Measurements from ENCODE around the gene PPP2R2D. TPM values are rescaled to one million over a fixed set of nuclear protein-coding genes. Genes with fewer than 3 reads are reported as not detected.
"Not testable (repeated sequence)": the region's sequence is repeated elsewhere in the genome, so short reads cannot be mapped to it uniquely, and the experiment has no call there.

The PPP2R2D gene
- total RNA-seq, 1 experiment from 2014 or later: 33.2 TPM

DNA sequence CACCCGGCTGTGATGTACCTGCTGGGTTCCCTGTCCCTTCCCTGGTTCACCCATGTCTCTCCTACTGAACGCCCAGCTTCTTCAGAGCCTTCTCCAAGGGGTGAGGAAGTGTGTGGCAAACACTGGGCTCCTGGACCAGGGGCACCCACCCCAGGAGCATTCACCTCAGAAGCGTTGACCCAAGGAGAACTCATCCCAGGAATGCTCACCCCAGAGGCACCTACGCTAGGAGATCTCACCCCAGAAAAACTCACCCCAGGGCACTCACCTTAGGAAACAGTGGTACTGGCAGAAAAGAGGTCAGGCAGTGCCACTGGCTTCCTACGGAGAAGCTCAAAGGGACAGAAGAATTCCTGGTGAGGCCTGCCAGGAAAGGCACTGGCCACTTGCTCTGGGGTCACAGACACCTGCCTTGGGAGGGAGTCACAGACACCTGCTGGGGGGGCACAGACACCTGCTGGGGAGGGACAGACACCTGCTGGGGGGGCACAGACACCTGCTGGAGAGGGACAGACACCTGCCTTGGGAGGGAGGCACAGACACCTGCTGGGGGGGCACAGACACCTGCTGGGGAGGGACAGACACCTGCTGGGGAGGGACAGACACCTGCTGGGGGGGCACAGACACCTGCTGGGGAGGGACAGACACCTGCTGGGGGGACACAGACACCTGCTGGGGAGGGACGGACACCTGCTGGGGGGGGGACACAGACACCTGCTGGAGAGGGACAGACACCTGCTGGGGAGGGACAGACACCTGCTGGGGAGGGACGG, 17.0 kb upstream of the PPP2R2D start:
- H3K27me3 Mint-ChIP-seq (ENCODE audit: low read depth); ATAC-seq; DNase-seq (ENCODE audit: low spot score); POLR2A ChIA-PET; H3K4me1 Mint-ChIP-seq; H3K36me3 Mint-ChIP-seq; H3K4me3 Mint-ChIP-seq; H3K27ac Mint-ChIP-seq: not testable (repeated sequence)
- H3K9me3 Mint-ChIP-seq: peaks cover 15% of the 10 kb centered on the region
- CTCF ChIA-PET: interaction anchor here (0.7 kb wide), 1 partner anchor 27 kb away, joined by 5 read pairs; no protein-coding TSS in a partner anchor
- peak; percentile 32; the same call in 1 of the 2 replicates for TF ChIP-seq ZNF423 (CRISPR knock-in tag; IDR thresholded peaks at IDR 0.05)

DNA sequence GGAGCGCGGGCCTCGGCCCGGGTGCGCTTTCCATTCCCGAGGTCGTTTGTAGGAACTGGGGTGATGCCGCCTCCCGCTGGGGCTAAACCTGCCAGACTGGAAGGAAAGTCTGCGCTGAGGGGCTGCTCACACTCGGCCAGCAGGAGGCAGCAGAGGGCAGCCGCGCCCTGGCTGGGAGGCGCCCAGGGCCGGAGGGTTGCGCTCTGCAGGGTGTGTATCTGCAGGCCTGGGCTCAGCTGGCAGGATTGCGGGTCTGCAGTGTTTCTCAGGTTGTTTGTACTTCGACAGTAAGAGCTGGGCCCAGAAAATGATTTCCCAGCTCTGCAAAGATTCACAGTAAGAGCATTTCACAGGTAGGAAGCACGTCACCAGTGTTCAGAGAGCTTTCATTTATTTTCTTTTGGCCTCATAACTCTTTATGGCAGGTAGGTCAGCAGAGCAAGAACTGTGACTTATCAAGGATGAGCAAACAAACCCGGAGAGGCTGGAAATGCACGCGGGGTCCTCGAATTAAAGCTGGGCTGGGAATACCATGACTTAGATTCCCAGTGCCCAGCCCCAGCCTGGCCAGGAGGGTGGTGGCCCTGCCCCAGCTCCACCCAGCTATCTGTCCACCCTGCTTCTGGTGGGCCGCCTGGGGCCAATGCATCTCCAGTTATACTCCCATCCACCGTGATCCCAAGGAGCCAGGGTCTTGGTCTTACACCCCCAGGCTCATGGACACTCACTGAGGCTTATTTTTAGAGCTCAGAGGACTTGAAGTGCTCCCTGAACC, 15.2 kb upstream of the PPP2R2D start:
- peak; percentile 99 for ATAC-seq
- ChIA-PET POLR2A (interaction anchor here (0.7 kb wide), 1 partner anchor 16 kb away, joined by 4 read pairs; the partner anchor contains the start of gene PPP2R2D), CTCF (interaction anchor here (0.6 to 2.1 kb wide), 20 partner anchors 10 to 297 kb away, joined by 3 to 22 read pairs (median 4); partner anchors contain the start of gene JAKMIP3)
- Mint-ChIP-seq H3K4me3 (no peak overlapping the region), H3K4me1 (peaks cover 7% of the 10 kb centered on the region), H3K27ac (no peak overlapping the region), H3K36me3 (no peaks in the 10 kb centered on the region), H3K9me3 (peaks cover 8% of the 10 kb centered on the region), H3K27me3 (ENCODE audit: low read depth) (no peaks in the 10 kb centered on the region)
- TF ChIP-seq, protein P1, sequence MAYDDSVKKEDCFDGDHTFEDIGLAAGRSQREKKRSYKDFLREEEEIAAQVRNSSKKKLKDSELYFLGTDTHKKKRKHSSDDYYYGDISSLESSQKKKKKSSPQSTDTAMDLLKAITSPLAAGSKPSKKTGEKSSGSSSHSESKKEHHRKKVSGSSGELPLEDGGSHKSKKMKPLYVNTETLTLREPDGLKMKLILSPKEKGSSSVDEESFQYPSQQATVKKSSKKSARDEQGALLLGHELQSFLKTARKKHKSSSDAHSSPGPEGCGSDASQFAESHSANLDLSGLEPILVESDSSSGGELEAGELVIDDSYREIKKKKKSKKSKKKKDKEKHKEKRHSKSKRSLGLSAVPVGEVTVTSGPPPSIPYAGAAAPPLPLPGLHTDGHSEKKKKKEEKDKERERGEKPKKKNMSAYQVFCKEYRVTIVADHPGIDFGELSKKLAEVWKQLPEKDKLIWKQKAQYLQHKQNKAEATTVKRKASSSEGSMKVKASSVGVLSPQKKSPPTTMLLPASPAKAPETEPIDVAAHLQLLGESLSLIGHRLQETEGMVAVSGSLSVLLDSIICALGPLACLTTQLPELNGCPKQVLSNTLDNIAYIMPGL (CRISPR knock-in tag; IDR thresholded peaks at IDR 0.05): peak; percentile 56; the same call in 1 of the 2 replicates
- no peak for TF ChIP-seq IRF2 (CRISPR knock-in tag; IDR thresholded peaks at IDR 0.05; ENCODE audit: borderline replicate concordance, low read depth)
- TF ChIP-seq, protein P2, sequence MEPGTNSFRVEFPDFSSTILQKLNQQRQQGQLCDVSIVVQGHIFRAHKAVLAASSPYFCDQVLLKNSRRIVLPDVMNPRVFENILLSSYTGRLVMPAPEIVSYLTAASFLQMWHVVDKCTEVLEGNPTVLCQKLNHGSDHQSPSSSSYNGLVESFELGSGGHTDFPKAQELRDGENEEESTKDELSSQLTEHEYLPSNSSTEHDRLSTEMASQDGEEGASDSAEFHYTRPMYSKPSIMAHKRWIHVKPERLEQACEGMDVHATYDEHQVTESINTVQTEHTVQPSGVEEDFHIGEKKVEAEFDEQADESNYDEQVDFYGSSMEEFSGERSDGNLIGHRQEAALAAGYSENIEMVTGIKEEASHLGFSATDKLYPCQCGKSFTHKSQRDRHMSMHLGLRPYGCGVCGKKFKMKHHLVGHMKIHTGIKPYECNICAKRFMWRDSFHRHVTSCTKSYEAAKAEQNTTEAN (CRISPR knock-in tag; IDR thresholded peaks at IDR 0.05): 0 out of 2 replicates have a peak, but pooled peaks have one; percentile 44
- TF ChIP-seq ZNF423 (CRISPR knock-in tag; IDR thresholded peaks at IDR 0.05): peak; percentile 34; the same call in 1 of the 2 replicates
- TF ChIP-seq, protein P3, sequence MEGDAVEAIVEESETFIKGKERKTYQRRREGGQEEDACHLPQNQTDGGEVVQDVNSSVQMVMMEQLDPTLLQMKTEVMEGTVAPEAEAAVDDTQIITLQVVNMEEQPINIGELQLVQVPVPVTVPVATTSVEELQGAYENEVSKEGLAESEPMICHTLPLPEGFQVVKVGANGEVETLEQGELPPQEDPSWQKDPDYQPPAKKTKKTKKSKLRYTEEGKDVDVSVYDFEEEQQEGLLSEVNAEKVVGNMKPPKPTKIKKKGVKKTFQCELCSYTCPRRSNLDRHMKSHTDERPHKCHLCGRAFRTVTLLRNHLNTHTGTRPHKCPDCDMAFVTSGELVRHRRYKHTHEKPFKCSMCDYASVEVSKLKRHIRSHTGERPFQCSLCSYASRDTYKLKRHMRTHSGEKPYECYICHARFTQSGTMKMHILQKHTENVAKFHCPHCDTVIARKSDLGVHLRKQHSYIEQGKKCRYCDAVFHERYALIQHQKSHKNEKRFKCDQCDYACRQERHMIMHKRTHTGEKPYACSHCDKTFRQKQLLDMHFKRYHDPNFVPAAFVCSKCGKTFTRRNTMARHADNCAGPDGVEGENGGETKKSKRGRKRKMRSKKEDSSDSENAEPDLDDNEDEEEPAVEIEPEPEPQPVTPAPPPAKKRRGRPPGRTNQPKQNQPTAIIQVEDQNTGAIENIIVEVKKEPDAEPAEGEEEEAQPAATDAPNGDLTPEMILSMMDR (IDR thresholded peaks at IDR 0.05): peak; percentile 78
- no peak for TF ChIP-seq FOXP1 (CRISPR knock-in tag; IDR thresholded peaks at IDR 0.05; ENCODE audit: borderline replicate concordance)
- 0 out of 2 replicates have a peak, but pooled peaks have one; percentile 20 for TF ChIP-seq SP1 (CRISPR knock-in tag; conservative IDR thresholded peaks at IDR 0.05)
- peak; percentile 88 for DNase-seq (ENCODE audit: low spot score)

DNA sequence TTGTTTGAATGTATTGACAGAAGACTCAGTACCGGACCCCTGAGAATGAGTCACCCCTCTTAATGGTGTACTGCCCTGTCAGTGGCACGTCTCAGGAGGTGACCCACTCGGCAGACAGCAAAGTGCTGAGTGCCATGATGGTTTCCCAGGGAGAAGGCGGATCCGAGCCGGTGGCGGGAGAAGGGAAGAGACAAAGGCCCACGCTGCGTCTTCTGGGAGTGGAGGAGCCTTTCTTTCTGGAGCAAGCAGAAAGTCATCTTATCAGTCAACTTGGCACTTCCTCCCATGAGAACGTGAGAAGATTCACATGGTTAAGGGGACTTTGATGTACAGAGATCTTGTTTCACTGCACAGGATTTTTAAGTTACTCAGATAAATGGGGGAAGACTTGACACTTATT, 14.6 kb upstream of the PPP2R2D start:
- Mint-ChIP-seq H3K4me3 (no peak overlapping the region), H3K36me3 (no peaks in the 10 kb centered on the region), H3K27me3 (ENCODE audit: low read depth) (no peaks in the 10 kb centered on the region), H3K27ac (no peak overlapping the region), H3K4me1 (peaks cover 7% of the 10 kb centered on the region), H3K9me3 (peaks cover 8% of the 10 kb centered on the region)
- ChIA-PET CTCF (interaction anchor here (0.7 to 2.1 kb wide), 13 partner anchors 10 to 298 kb away, joined by 3 to 22 read pairs (median 4); no protein-coding TSS in a partner anchor), POLR2A (no interaction called here)
- no peak for DNase-seq (ENCODE audit: low spot score)
- ATAC-seq: no peak
- no peak for TF ChIP-seq SMAD4 (CRISPR knock-in tag; IDR thresholded peaks at IDR 0.05)
- TF ChIP-seq, protein P4, sequence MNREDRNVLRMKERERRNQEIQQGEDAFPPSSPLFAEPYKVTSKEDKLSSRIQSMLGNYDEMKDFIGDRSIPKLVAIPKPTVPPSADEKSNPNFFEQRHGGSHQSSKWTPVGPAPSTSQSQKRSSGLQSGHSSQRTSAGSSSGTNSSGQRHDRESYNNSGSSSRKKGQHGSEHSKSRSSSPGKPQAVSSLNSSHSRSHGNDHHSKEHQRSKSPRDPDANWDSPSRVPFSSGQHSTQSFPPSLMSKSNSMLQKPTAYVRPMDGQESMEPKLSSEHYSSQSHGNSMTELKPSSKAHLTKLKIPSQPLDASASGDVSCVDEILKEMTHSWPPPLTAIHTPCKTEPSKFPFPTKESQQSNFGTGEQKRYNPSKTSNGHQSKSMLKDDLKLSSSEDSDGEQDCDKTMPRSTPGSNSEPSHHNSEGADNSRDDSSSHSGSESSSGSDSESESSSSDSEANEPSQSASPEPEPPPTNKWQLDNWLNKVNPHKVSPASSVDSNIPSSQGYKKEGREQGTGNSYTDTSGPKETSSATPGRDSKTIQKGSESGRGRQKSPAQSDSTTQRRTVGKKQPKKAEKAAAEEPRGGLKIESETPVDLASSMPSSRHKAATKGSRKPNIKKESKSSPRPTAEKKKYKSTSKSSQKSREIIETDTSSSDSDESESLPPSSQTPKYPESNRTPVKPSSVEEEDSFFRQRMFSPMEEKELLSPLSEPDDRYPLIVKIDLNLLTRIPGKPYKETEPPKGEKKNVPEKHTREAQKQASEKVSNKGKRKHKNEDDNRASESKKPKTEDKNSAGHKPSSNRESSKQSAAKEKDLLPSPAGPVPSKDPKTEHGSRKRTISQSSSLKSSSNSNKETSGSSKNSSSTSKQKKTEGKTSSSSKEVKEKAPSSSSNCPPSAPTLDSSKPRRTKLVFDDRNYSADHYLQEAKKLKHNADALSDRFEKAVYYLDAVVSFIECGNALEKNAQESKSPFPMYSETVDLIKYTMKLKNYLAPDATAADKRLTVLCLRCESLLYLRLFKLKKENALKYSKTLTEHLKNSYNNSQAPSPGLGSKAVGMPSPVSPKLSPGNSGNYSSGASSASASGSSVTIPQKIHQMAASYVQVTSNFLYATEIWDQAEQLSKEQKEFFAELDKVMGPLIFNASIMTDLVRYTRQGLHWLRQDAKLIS (CRISPR knock-in tag; IDR thresholded peaks at IDR 0.05; ENCODE audit: borderline replicate concordance): no peak
- TF ChIP-seq ZBTB21 (CRISPR knock-in tag; IDR thresholded peaks at IDR 0.05; ENCODE audit: borderline replicate concordance): no peak
- TF ChIP-seq RORB (CRISPR knock-in tag; IDR thresholded peaks at IDR 0.05): no peak
- TF ChIP-seq NR2C2 (CRISPR knock-in tag; IDR thresholded peaks at IDR 0.05): no peak
- no peak for TF ChIP-seq ZNF396 (CRISPR knock-in tag; IDR thresholded peaks at IDR 0.05; ENCODE audit: borderline replicate concordance)
- TF ChIP-seq, protein P5, sequence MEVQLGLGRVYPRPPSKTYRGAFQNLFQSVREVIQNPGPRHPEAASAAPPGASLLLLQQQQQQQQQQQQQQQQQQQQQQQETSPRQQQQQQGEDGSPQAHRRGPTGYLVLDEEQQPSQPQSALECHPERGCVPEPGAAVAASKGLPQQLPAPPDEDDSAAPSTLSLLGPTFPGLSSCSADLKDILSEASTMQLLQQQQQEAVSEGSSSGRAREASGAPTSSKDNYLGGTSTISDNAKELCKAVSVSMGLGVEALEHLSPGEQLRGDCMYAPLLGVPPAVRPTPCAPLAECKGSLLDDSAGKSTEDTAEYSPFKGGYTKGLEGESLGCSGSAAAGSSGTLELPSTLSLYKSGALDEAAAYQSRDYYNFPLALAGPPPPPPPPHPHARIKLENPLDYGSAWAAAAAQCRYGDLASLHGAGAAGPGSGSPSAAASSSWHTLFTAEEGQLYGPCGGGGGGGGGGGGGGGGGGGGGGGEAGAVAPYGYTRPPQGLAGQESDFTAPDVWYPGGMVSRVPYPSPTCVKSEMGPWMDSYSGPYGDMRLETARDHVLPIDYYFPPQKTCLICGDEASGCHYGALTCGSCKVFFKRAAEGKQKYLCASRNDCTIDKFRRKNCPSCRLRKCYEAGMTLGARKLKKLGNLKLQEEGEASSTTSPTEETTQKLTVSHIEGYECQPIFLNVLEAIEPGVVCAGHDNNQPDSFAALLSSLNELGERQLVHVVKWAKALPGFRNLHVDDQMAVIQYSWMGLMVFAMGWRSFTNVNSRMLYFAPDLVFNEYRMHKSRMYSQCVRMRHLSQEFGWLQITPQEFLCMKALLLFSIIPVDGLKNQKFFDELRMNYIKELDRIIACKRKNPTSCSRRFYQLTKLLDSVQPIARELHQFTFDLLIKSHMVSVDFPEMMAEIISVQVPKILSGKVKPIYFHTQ (CRISPR knock-in tag; IDR thresholded peaks at IDR 0.05): no peak
- TF ChIP-seq FOXK1 (CRISPR knock-in tag; IDR thresholded peaks at IDR 0.05): no peak
- no peak for TF ChIP-seq ZNF219 (CRISPR knock-in tag; IDR thresholded peaks at IDR 0.05; ENCODE audit: borderline replicate concordance)
- no peak for TF ChIP-seq ELF4 (CRISPR knock-in tag; IDR thresholded peaks at IDR 0.05; ENCODE audit: low read depth)

Measured in WTC11 (cell line).